ENCODE measurements around the gene GPR62. TPM values are rescaled to one million over a fixed set of nuclear protein-coding genes. Genes with fewer than 3 reads are reported as not detected.

Gene GPR62
- polyA plus RNA-seq, 1 of the 3 experiments (the other 2 are of a cell fraction): 0.02 TPM

- Histone ChIP-seq H3K9ac (peak overlapping the region; percentile 80), H3K4me2 (peak overlapping the region; percentile 100), H3K9me2 (no peaks in the 10 kb centered on the region), H3K79me2 (ENCODE audit: insufficient read depth) (peaks cover 10% of the 10 kb centered on the region), H3F3A (replicated peaks; ENCODE audit: insufficient read depth) (peaks cover 20% of the 10 kb centered on the region), H3K4me1 (ENCODE audit: control insufficient read depth in 1 of 2, insufficient read depth in 2 of 2, low read depth in 1 of 2, low read length in 1 of 2) (peaks cover 7 to 38% of the 10 kb centered on the region in 2 experiments), H3K4me3 (ENCODE audit: low read depth in 2 of 2, low read length in 1 of 2) (peak overlapping the region; percentile 53 to 85), H3K27me3 (ENCODE audit: insufficient read depth) (no peaks in the 10 kb centered on the region), H4K20me1 (ENCODE audit: insufficient read depth) (no peaks in the 10 kb centered on the region), H3K27ac (ENCODE audit: low read depth in 2 of 2, low read length in 1 of 2) (peak overlapping the region; percentile 63 to 90; a peak in 3 of 4 replicates), H2AFZ (ENCODE audit: low read depth) (peak overlapping the region; percentile 95), H3K9me3 (no peaks in the 10 kb centered on the region), H3K36me3 (replicated peaks in 1 of 2; ENCODE audit: control insufficient read depth in 1 of 2, insufficient read depth in 2 of 2, low read length in 1 of 2) (no peaks in the 10 kb centered on the region)
- ChIA-PET CTCF (interaction anchor here (0.7 to 5.1 kb wide), 28 partner anchors 9 to 532 kb away, joined by 3 to 84 read pairs (median 4); partner anchors contain the start of genes ACY1, GPR62, PARP3 and RRP9), POLR2A (interaction anchor here (0.6 to 3.0 kb wide), 11 partner anchors 8 to 32 kb away, joined by 3 to 20 read pairs (median 5); partner anchors contain the start of genes ACY1, PARP3, RPL29 and RRP9)
- WGBS (ENCODE audit: low lambda C conversion rate): 31% methylated on average over 24 of the region's 30 CpGs
- peak; percentile 12; the same call in 1 of the 2 replicates for TF ChIP-seq CTCF (IDR thresholded peaks at IDR 0.05)
- TF ChIP-seq ELF1 (IDR thresholded peaks at IDR 0.05): no peak
- peak; percentile 62 for DNase-seq
Observed at GRCh38 chr3:51974277-51974962, 19.2 kb downstream of the GPR62 start.

GRCh38 chr3:51974963-51975851 is 20.0 kb downstream of the GPR62 start, which contains the start of gene ABHD14A:
TSS of gene ABHD14A (plus strand) at chr3:51975064. CDS start at chr3:51975136, 72 bp downstream.
- peak; percentile 92 for DNase-seq
- POLR2A ChIA-PET: interaction anchor here (0.6 to 3.0 kb wide), 4 partner anchors 8 to 20 kb away, joined by 3 to 20 read pairs (median 4); partner anchors contain the start of genes ACY1 and RPL29
- TF ChIP-seq YY1 (IDR thresholded peaks at IDR 0.05; ENCODE audit: low read depth): peak; percentile 82
- TF ChIP-seq SIN3A (IDR thresholded peaks at IDR 0.05; ENCODE audit: borderline replicate concordance, low read depth, low read length): 0 out of 2 replicates have a peak, but pooled peaks have one; percentile 20
- peak; percentile 66 for TF ChIP-seq POLR2AphosphoS5 (IDR thresholded peaks at IDR 0.05; ENCODE audit: low read depth, low read length)
- 0 out of 2 replicates have a peak, but pooled peaks have one; percentile 9 for TF ChIP-seq PBX3 (IDR thresholded peaks at IDR 0.05)
- TF ChIP-seq CHD2 (IDR thresholded peaks at IDR 0.05; ENCODE audit: low read length, partially characterized antibody): peak; percentile 16
- 0 out of 2 replicates have a peak, but pooled peaks have one; percentile 17 for TF ChIP-seq REST (IDR thresholded peaks at IDR 0.05; ENCODE audit: low read depth, low read length)
- TF ChIP-seq NRF1 (IDR thresholded peaks at IDR 0.05; ENCODE audit: low read depth, low read length): peak; percentile 66
- no peak for TF ChIP-seq MXI1 (IDR thresholded peaks at IDR 0.05; ENCODE audit: low read depth, low read length)
- no peak for TF ChIP-seq NFIC (IDR thresholded peaks at IDR 0.05; ENCODE audit: borderline replicate concordance)
- TF ChIP-seq FOSL2 (IDR thresholded peaks at IDR 0.05; ENCODE audit: borderline replicate concordance, low read depth): no peak
- 2% methylated on average over 51 of the region's 63 CpGs for WGBS (ENCODE audit: low lambda C conversion rate)
- H3F3A ChIP-seq (replicated peaks; ENCODE audit: insufficient read depth): peaks cover 18% of the 10 kb centered on the region
- no peaks in the 10 kb centered on the region for H4K20me1 ChIP-seq (ENCODE audit: insufficient read depth)
- H3K4me1 ChIP-seq (ENCODE audit: control insufficient read depth in 1 of 2, insufficient read depth in 2 of 2, low read depth in 1 of 2, low read length in 1 of 2): peaks cover 7 to 31% of the 10 kb centered on the region in 2 experiments
- H3K4me2 ChIP-seq: peak within 1 kb of the TSS; percentile 100
- peaks cover 14% of the 10 kb centered on the region for H3K79me2 ChIP-seq (ENCODE audit: insufficient read depth)
- peak within 1 kb of the TSS; percentile 85 for H3K9ac ChIP-seq
- no peaks in the 10 kb centered on the region for H3K9me3 ChIP-seq
- H2AFZ ChIP-seq (ENCODE audit: low read depth): peak within 1 kb of the TSS; percentile 95
- no peaks in the 10 kb centered on the region for H3K9me2 ChIP-seq
- H3K27ac ChIP-seq (ENCODE audit: low read depth in 2 of 2, low read length in 1 of 2): peak within 1 kb of the TSS; percentile 63 to 90; a peak in 3 of 4 replicates
- peaks cover 0 to 2% of the 10 kb centered on the region in 2 experiments for H3K36me3 ChIP-seq (replicated peaks in 1 of 2; ENCODE audit: control insufficient read depth in 1 of 2, insufficient read depth in 2 of 2, low read length in 1 of 2)
- no peaks in the 10 kb centered on the region for H3K27me3 ChIP-seq (ENCODE audit: insufficient read depth)
- CTCF ChIA-PET: interaction anchor here (0.7 to 5.1 kb wide), 15 partner anchors 8 to 245 kb away, joined by 3 to 84 read pairs (median 12); partner anchors contain the start of genes ACY1, GPR62, PARP3 and RRP9
- peak within 1 kb of the TSS; percentile 53 to 85 for H3K4me3 ChIP-seq (ENCODE audit: low read depth in 2 of 2, low read length in 1 of 2)
